ENCODE results near the gene LRIT3. TPM values are rescaled to one million over a fixed set of nuclear protein-coding genes. Genes with fewer than 3 reads are reported as not detected.
"Not testable (repeated sequence)": the region's sequence is repeated elsewhere in the genome, so short reads cannot be mapped to it uniquely, and the experiment has no call there.

LRIT3 gene
- total and polyA plus RNA-seq, 7 experiments from 2014 or later: 0.15 to 0.41 (median 0.27) TPM; not detected in 1

DNA sequence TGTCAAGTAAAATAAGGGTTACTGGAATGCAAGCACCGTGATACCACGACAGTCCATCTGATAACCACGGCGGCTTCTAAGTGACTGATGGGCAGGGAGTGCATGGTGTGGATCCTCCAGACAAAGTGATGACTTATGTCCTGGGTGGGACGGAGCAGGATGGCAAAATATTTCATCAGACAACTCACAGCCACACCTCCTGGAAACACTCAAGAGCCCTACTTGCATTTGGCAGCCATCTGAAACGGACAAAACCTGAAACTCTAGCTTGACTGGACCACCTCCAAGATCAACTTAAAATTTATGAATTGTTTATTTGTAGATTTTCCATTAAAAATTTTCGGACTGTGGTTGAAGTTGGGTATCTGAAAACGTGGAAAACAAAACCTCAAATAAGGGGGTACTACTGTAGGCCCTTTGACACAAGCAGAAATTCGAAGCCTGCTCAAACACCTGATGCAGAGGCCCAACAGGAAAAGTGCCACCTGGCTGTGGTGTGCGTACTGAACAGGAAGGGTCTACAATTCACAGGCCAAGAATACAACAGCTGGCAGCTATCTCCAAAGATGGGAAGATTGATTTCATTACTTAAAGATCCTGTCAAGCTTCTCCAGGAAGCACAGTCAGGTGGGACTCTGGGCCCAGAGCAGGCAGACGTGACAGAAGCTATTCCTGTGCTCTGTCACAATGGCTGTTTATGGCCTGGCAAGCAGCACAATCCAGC, 26.0 kb downstream of the LRIT3 start:
- no peaks in the 10 kb centered on the region for H3K27me3 ChIP-seq (ENCODE audit: control insufficient read depth in 2 of 2, insufficient read depth in 2 of 2, low read length in 2 of 2)
- CTCF ChIA-PET: no interaction called here
- H3K36me3 Mint-ChIP-seq: peaks cover 0 to 10% (median 7%) of the 10 kb centered on the region in 5 donors
- H3K27ac Mint-ChIP-seq: no peak overlapping the region
- H3K27me3 Mint-ChIP-seq: peaks cover 0 to 16% (median 5%) of the 10 kb centered on the region in 5 donors
- POLR2A ChIA-PET: no interaction called here
- H3K4me1 Mint-ChIP-seq: no peaks in the 10 kb centered on the region
- no peaks in the 10 kb centered on the region for H3K9me3 ChIP-seq (ENCODE audit: control insufficient read depth in 2 of 3, low read length in 3 of 3)
- H3K4me1 ChIP-seq (ENCODE audit: control insufficient read depth in 2 of 2, insufficient read depth in 2 of 2, low read length in 2 of 2): no peaks in the 10 kb centered on the region
- no peaks in the 10 kb centered on the region for H3K9me3 Mint-ChIP-seq
- H3K4me3 ChIP-seq (ENCODE audit: low read length): no peak overlapping the region
- intact Hi-C loops (cut with micrococcal nuclease): no loop called here
- no peak for ATAC-seq
- no peaks in the 10 kb centered on the region for H3K36me3 ChIP-seq (ENCODE audit: control insufficient read depth in 2 of 3, insufficient read depth in 3 of 3, low read length in 3 of 3)
- H3K27ac ChIP-seq (ENCODE audit: low read depth, low read length): no peak overlapping the region
- H3K4me3 Mint-ChIP-seq: no peak overlapping the region
- DNase-seq: no peak

DNA sequence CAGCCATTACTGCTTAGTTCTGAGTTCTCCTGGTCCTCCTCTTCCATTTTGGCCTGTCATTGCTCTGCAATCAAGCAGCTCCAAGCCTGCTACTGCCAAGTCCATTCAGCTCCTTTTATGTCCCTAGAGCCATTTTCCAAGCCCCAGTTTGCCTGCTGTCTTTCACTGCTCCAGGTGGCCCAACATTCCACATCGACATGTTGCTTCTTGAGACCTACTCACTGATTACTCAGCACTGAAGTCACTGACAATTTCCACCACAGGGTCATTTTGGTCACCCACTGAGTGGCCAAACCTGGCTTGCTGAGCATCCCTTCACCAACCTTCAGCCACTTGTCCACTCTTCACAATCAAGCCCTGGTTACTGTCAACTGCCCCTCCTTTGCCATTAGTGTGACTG, 27.2 kb downstream of the LRIT3 start:
- intact Hi-C loops (cut with micrococcal nuclease): no loop called here
- ATAC-seq (no peak), DNase-seq (no peak)
- no peaks in the 10 kb centered on the region for H3K4me1 Mint-ChIP-seq
- Histone ChIP-seq H3K27ac (ENCODE audit: low read depth, low read length) (no peak overlapping the region), H3K27me3 (ENCODE audit: control insufficient read depth in 2 of 2, insufficient read depth in 2 of 2, low read length in 2 of 2) (no peaks in the 10 kb centered on the region), H3K4me1 (ENCODE audit: control insufficient read depth in 2 of 2, insufficient read depth in 2 of 2, low read length in 2 of 2) (no peaks in the 10 kb centered on the region), H3K4me3 (ENCODE audit: low read length) (no peak overlapping the region), H3K36me3 (ENCODE audit: control insufficient read depth in 2 of 3, insufficient read depth in 3 of 3, low read length in 3 of 3) (no peaks in the 10 kb centered on the region), H3K9me3 (ENCODE audit: control insufficient read depth in 2 of 3, low read length in 3 of 3) (no peaks in the 10 kb centered on the region)
- POLR2A ChIA-PET: no interaction called here
- peaks cover 0 to 20% (median 12%) of the 10 kb centered on the region in 5 donors for H3K27me3 Mint-ChIP-seq
- no peak overlapping the region for H3K4me3 Mint-ChIP-seq
- no peak overlapping the region for H3K27ac Mint-ChIP-seq
- H3K36me3 Mint-ChIP-seq: no peaks in the 10 kb centered on the region
- CTCF ChIA-PET: no interaction called here
- no peaks in the 10 kb centered on the region for H3K9me3 Mint-ChIP-seq

DNA sequence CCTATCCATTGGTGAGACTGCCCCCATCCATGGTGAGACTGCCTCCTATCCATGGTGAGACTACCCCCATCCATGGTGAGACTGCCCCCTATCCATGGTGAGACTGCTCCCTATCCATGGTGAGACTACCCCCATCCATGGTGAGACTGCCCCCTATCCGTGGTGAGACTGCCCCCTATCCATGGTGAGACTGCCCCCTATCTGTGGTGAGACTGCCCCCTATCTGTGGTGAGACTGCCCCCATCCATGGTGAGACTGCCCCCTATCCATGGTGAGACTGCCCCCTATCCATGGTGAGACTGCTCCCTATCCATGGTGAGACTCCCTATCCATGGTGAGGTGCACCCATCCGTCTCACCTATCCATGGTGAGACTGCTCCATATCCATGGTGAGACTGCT, 27.6 kb downstream of the LRIT3 start:
- intact Hi-C loops (cut with micrococcal nuclease); DNase-seq; H3K36me3 Mint-ChIP-seq; H3K4me3 Mint-ChIP-seq; H3K27ac Mint-ChIP-seq; H3K27me3 ChIP-seq (ENCODE audit: control insufficient read depth in 2 of 2, insufficient read depth in 2 of 2, low read length in 2 of 2); H3K4me1 ChIP-seq (ENCODE audit: control insufficient read depth in 2 of 2, insufficient read depth in 2 of 2, low read length in 2 of 2); H3K4me1 Mint-ChIP-seq; H3K9me3 ChIP-seq (ENCODE audit: control insufficient read depth in 2 of 3, low read length in 3 of 3); ATAC-seq; H3K27ac ChIP-seq (ENCODE audit: low read depth, low read length); H3K9me3 Mint-ChIP-seq; POLR2A ChIA-PET; H3K36me3 ChIP-seq (ENCODE audit: control insufficient read depth in 2 of 3, insufficient read depth in 3 of 3, low read length in 3 of 3); H3K4me3 ChIP-seq (ENCODE audit: low read length); CTCF ChIA-PET: not testable (repeated sequence)
- peaks cover 0 to 20% (median 12%) of the 10 kb centered on the region in 5 donors for H3K27me3 Mint-ChIP-seq

DNA sequence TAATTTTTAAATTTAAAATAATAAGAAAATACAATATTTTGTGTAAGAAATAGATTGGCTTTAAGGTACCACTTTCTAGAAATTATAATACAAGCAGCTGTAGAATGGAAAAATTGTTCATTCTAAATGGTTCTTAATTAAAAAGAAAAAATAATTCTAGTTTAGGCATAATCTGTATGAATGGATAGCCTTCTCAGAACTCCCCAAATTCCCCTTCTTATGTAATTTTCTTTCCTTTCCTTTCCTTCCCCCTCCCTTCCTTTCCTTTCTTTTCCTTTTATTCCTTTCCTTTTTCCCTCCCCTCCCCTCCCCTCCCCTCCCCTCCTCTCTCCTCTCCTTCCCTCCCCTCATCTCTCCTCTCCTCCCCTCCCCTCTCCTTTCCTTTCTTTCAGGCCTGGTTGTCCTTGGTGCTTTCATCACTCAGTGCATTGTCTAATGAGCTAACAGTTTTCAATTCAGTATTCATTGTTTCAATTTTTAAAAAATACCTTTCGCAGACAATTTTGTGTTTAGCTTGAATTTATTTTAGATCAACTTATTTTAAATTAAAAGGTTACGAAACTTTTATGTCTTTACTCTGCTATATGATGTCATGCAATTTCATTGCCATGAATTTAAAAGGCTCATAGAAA, 28.8 kb downstream of the LRIT3 start:
- Mint-ChIP-seq H3K27ac (no peak overlapping the region), H3K27me3 (peaks cover 5 to 20% (median 13%) of the 10 kb centered on the region in 5 donors), H3K4me3 (no peak overlapping the region), H3K9me3 (no peaks in the 10 kb centered on the region), H3K4me1 (no peaks in the 10 kb centered on the region), H3K36me3 (no peaks in the 10 kb centered on the region)
- intact Hi-C loops (cut with micrococcal nuclease): no loop called here
- no peak overlapping the region for H3K27ac ChIP-seq (ENCODE audit: low read depth, low read length)
- H3K9me3 ChIP-seq (ENCODE audit: control insufficient read depth in 2 of 3, low read length in 3 of 3): no peaks in the 10 kb centered on the region
- CTCF ChIA-PET: no interaction called here
- ATAC-seq: no peak
- H3K4me3 ChIP-seq (ENCODE audit: low read length): no peak overlapping the region
- no peak for DNase-seq
- H3K27me3 ChIP-seq (ENCODE audit: control insufficient read depth in 2 of 2, insufficient read depth in 2 of 2, low read length in 2 of 2): no peaks in the 10 kb centered on the region
- POLR2A ChIA-PET: no interaction called here
- H3K36me3 ChIP-seq (ENCODE audit: control insufficient read depth in 2 of 3, insufficient read depth in 3 of 3, low read length in 3 of 3): no peaks in the 10 kb centered on the region
- no peaks in the 10 kb centered on the region for H3K4me1 ChIP-seq (ENCODE audit: control insufficient read depth in 2 of 2, insufficient read depth in 2 of 2, low read length in 2 of 2)

DNA sequence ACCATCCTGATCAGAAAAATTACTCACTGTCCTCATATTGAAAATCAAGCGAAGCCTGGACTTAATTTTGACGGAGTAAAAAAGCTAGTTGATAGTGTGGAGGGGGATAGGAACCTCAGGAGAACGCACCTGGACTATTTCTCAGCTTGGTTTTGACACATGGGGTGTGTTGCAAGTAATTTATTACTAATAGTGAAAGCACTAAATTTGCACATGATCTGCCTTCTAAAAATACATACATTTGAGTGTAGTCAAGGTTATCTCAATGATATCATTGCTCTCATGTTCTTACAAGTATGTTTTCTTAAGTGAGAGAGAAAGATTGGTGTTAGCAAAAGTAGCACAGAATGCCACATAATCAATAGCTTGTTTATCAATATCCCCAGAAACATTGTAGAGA, 29.5 kb downstream of the LRIT3 start:
- Mint-ChIP-seq H3K36me3 (no peaks in the 10 kb centered on the region), H3K27me3 (peaks cover 5 to 20% (median 13%) of the 10 kb centered on the region in 5 donors), H3K4me3 (no peak overlapping the region), H3K27ac (no peak overlapping the region), H3K4me1 (no peaks in the 10 kb centered on the region), H3K9me3 (no peaks in the 10 kb centered on the region)
- POLR2A ChIA-PET: no interaction called here
- Histone ChIP-seq H3K4me1 (ENCODE audit: control insufficient read depth in 2 of 2, insufficient read depth in 2 of 2, low read length in 2 of 2) (no peaks in the 10 kb centered on the region), H3K9me3 (ENCODE audit: control insufficient read depth in 2 of 3, low read length in 3 of 3) (no peaks in the 10 kb centered on the region), H3K27me3 (ENCODE audit: control insufficient read depth in 2 of 2, insufficient read depth in 2 of 2, low read length in 2 of 2) (no peaks in the 10 kb centered on the region), H3K4me3 (ENCODE audit: low read length) (no peak overlapping the region), H3K27ac (ENCODE audit: low read depth, low read length) (no peak overlapping the region), H3K36me3 (ENCODE audit: control insufficient read depth in 2 of 3, insufficient read depth in 3 of 3, low read length in 3 of 3) (no peaks in the 10 kb centered on the region)
- DNase-seq (no peak), ATAC-seq (no peak)
- CTCF ChIA-PET: no interaction called here
- intact Hi-C loops (cut with micrococcal nuclease): no loop called here

DNA sequence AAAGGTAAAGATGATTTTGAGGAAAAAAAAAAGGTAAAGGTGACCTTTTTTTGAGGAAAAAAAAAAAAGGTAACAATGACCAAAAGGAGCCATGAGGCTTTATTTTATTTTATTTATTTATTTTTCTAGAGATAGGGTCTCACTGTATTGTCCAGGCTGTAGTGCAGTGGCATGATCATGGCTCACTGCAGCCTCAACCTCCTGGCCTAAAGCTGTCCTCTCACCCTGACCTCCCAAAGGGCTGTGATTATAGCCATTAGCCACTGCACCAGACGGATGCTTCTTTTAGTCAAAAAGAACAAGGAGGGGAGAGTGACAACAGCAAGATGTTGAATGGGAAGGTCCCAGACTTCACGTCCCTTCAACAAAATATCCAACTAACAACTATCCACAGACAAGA, 30.4 kb downstream of the LRIT3 start:
- H3K4me3 ChIP-seq (ENCODE audit: low read length): no peak overlapping the region
- H3K9me3 ChIP-seq (ENCODE audit: control insufficient read depth in 2 of 3, low read length in 3 of 3): no peaks in the 10 kb centered on the region
- CTCF ChIA-PET: no interaction called here
- no peaks in the 10 kb centered on the region for H3K9me3 Mint-ChIP-seq
- no peaks in the 10 kb centered on the region for H3K36me3 ChIP-seq (ENCODE audit: control insufficient read depth in 2 of 3, insufficient read depth in 3 of 3, low read length in 3 of 3)
- H3K36me3 Mint-ChIP-seq: no peaks in the 10 kb centered on the region
- ATAC-seq: no peak
- no peak overlapping the region for H3K27ac ChIP-seq (ENCODE audit: low read depth, low read length)
- H3K4me3 Mint-ChIP-seq: no peak overlapping the region
- POLR2A ChIA-PET: interaction anchor here (0.7 kb wide), 1 partner anchor 1977 kb away, joined by 3 read pairs; no protein-coding TSS in a partner anchor
- DNase-seq: no peak
- H3K4me1 ChIP-seq (ENCODE audit: control insufficient read depth in 2 of 2, insufficient read depth in 2 of 2, low read length in 2 of 2): no peaks in the 10 kb centered on the region
- H3K27me3 ChIP-seq (ENCODE audit: control insufficient read depth in 2 of 2, insufficient read depth in 2 of 2, low read length in 2 of 2): no peaks in the 10 kb centered on the region
- intact Hi-C loops (cut with micrococcal nuclease): no loop called here
- no peak overlapping the region for H3K27ac Mint-ChIP-seq
- H3K27me3 Mint-ChIP-seq: peaks cover 5 to 20% (median 13%) of the 10 kb centered on the region in 5 donors
- no peaks in the 10 kb centered on the region for H3K4me1 Mint-ChIP-seq

DNA sequence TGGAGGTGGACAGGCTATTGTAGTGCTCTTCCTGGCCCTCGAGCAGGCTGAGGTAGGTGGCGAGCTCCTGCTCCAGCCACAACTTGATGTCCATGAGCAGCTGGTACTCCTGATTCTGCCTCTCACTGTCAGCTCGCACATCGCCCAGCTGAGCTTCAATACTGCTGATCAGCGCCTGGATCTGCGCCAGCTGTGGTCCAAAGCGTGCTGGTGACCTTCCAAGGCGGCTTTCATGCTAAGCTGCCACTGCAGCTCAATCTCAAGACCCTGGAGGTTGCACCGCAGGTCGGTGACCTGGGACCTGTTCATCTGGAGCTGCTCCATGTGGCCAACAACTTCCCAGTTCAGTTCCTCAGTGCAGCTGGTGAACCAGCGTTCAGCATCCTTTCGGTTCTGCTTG, 31.2 kb downstream of the LRIT3 start:
- Histone ChIP-seq H3K36me3 (ENCODE audit: control insufficient read depth in 2 of 3, insufficient read depth in 3 of 3, low read length in 3 of 3) (no peaks in the 10 kb centered on the region), H3K9me3 (ENCODE audit: control insufficient read depth in 2 of 3, low read length in 3 of 3) (no peaks in the 10 kb centered on the region), H3K4me3 (ENCODE audit: low read length) (no peak overlapping the region), H3K4me1 (ENCODE audit: control insufficient read depth in 2 of 2, insufficient read depth in 2 of 2, low read length in 2 of 2) (no peaks in the 10 kb centered on the region), H3K27me3 (ENCODE audit: control insufficient read depth in 2 of 2, insufficient read depth in 2 of 2, low read length in 2 of 2) (no peaks in the 10 kb centered on the region), H3K27ac (ENCODE audit: low read depth, low read length) (no peak overlapping the region)
- no peak overlapping the region for H3K27ac Mint-ChIP-seq
- no peak for DNase-seq
- H3K36me3 Mint-ChIP-seq: no peaks in the 10 kb centered on the region
- no peak for ATAC-seq
- peaks cover 5 to 20% (median 13%) of the 10 kb centered on the region in 5 donors for H3K27me3 Mint-ChIP-seq
- no peaks in the 10 kb centered on the region for H3K4me1 Mint-ChIP-seq
- intact Hi-C loops (cut with micrococcal nuclease): no loop called here
- no peaks in the 10 kb centered on the region for H3K9me3 Mint-ChIP-seq
- no peak overlapping the region for H3K4me3 Mint-ChIP-seq
- ChIA-PET POLR2A (no interaction called here), CTCF (no interaction called here)
